HG03442 (cell line): ENCODE results near the gene SBK1.
A peak's percentile ranks its signal among the peaks of the same experiment; 100 is the strongest.
"Not testable (repeated sequence)": the region's sequence is repeated elsewhere in the genome, so short reads cannot be mapped to it uniquely, and the experiment has no call there.

Source experiments
- ATAC-seq: cut with Tn5 transposase; IDR thresholded peaks from one replicate; pipeline ENCODE4 v1.9.1; 2021; ENCODE audit warnings: mild to moderate bottlenecking, moderate library complexity; ENCODE audit not compliant: unreplicated experiment

The SBK1 gene

DNA sequence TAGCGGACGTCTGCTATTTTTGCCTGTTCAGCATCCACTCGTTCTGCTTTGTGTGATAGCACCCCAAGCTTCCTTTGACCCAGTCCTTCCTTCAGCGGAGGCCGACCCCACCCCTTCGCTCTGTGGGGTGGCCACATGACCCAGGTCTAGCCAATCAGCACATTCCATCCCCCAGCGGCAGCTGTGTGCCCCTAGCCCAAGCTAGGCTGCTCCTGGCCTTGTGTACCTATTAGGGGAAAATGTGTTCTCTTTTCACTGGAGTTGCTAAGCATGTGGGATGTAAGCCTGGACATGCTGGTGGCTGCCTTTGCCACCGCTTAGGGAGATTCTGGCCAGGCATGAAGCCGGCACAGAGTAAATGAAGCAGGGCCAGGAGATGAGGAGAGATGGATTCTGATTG lies 37.9 kb downstream of the SBK1 start:
- not testable (repeated sequence) for ATAC-seq

DNA sequence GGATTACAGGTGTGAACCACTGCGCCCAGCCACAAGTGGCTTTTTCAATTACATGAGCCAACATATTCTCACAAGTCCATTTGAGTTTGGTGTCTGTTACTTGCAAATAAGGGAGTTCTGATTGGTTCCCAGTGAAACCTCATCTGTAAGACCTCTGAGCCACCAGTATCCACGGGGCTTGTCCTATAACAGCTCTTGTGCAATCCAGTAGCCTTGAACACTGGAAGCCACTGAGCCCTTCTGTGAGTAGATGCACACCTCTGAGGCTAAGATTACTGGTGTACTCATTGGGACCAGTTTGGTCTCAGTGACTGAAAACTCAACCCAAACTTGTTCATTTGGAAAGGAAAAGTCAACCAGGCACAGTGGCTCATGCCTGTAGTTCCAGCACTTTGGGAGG lies 38.7 kb downstream of the SBK1 start:
- not testable (repeated sequence) for ATAC-seq

DNA sequence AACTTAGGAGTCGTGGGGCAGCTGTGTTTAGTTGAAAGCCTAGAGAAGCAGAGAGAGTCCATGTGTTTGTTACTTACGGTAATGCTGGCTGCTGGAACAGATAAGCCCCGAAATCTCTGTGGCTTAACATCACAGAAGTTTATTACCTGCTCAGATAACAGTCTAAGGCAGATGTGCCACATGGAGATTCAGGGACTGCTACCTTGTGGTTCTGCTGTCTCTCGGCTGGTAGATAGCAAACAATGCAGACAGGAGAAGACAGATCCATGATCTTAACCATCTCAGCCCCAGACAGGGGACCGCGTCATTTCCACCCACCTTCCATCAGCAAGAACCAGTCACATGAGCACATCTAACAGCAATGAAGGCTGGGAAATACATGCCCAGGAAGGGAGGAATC lies 40.3 kb downstream of the SBK1 start:
- ATAC-seq: not testable (repeated sequence)

DNA sequence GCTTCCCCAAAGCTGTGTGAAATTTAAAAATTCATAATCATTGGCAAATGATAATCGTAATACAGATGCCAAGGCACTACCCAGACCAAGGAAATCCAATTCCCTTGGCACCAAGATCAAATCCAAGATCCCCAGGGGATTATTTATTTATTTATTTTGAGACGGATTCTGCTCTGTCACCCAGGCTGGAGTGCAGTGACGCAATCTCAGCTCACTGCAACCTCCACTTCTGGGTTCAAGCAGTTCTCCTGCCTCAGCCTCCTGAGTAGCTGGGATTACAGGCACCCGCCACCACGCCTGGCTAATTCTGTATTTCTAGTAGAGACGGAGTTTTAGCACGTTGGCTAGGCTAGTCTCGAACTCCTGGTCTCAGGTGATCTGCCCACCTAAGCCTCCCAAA lies 43.4 kb downstream of the SBK1 start:
- not testable (repeated sequence) for ATAC-seq

DNA sequence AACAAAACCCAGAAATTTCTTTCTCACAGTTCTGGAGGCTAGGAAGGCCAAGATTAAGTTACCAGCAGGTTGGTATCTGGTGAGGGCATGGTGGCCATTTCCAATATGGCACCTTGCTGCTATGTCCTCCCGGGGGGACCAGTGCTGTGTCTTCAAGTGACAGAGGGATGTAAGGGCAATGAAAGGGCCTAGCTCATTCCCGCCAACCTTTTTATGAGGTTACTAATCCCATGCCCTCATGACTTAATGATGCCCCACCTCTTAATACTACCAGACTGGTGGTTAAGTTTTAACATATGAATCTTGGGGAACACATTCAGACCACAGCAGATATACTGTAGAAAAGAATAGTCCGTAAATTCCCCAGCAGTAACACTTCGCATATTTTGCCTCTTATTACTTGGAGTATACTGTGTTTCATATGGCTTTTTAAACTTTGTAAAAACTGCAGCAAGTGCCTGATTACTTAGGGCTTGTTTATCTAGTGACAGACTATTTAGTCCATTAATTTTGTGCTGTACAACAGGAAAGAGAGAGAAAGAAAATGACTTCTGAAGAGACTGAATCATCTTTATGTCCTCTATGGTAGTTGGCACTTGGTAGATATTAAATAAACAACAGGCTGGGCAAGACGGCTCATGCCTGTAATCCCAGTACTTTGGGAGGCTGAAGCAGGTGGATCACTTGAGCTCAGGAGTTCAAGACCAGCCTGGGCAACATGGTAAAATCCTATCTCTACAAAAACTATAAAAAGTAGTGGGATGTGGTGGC lies 44.8 kb downstream of the SBK1 start:
- not testable (repeated sequence) for ATAC-seq

DNA sequence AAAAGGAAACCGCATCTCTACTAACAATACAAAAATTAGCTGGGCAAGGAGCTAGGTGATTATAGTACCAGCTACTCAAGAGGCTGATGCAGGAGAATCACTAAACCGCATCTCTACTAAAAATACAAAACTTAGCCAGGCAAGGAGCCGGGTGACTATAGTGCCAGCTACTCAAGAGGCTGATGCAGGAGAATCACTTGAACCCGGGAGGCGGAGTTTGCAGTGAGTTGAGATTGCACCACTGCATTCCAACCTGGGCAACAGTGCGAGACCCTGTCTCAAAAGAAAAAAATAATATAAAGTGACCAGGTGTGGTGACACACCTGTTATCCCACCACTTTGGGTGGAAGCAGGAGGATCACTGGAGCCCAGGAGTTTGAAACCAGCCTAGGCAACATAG lies 45.9 kb downstream of the SBK1 start:
- not testable (repeated sequence) for ATAC-seq

DNA sequence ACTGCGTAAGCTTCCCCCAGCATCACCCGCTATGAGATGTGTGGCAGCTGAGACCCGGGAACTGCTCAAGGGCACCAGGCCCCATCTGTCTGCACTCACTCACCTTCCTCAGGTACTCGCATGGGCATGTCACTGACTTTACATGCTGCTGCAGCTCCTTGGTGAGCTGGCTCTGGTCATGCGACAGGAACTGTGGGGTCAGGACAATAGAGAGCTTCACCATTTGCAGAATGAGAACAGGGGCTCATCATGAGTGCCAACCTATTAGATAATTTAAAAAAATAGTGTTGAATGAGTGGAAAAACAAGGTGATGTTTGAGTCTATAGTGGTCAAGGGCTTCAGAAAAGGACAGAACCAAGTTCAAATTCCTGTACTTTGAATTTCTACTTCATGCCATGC lies 70.3 kb downstream of the SBK1 start:
- not testable (repeated sequence) for ATAC-seq

DNA sequence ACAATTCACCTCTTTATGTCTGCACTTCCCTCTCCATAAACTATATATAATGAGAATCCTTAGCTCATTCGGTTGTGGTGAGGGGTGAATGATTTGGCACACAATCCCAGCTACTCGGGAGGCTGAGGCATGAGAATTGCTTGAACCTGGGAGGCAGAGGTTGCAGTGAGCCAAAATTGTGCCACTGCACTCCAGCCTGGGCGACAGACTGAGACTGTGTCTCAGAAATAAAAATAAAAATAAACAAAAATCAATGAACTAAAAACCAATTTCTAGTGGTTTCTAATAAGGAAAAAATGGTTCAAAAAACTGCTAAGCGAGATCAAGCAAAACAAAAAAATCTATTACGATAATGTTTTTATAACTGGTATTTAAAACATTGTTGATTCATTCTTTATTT lies 71.1 kb downstream of the SBK1 start, which contains the start of gene NPIPB6:
Gene NPIPB6 (minus strand): TSS at position 101 of the 400 bp plus-strand sequence. CDS start 686 bp downstream, outside the sequence.
- not testable (repeated sequence) for ATAC-seq

DNA sequence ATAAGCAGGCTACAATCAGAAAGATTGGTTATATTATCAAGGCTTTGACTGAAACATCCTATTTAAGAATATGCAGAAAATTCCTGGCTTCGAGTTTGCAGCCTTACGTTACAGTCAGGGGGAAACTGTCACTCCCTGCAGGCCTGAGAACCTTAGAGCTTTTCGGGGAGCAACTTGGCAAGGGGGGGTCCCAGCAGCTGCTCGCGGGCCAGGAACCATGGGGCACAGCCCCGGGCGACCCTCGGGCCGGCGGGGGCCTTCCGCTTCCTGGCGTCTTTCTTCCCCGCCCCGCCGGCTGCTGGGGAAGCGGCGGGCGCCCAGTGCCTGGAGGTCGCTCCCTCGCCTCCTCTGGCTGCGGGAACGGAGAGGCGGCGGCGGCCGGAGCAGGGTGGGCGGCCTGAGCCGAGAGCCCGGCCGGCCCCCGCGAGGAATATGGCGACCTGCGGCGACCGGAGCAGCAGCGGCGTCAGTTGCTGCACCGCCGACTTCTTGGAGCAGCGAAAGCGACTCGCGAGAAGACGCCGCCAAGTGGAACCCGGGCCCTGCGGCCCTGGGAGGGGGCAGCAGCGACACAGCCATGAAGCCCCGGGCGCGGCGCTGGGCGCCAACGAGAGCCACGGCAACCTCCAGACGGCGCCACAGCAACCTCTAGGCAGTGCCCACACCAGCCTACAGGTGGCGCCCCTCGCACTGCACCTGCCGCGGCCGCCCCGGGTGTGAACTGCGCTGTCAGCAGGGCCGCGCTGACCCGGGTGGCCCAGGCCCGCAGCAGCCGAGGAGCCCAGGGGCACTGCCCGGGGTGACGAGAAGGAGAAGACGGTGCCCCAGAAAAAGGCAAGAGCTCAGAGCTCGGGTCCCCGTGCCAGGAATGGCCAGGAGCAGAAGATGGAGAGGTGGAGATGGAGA lies 72.2 kb downstream of the SBK1 start:
- peak; percentile 84 for ATAC-seq

DNA sequence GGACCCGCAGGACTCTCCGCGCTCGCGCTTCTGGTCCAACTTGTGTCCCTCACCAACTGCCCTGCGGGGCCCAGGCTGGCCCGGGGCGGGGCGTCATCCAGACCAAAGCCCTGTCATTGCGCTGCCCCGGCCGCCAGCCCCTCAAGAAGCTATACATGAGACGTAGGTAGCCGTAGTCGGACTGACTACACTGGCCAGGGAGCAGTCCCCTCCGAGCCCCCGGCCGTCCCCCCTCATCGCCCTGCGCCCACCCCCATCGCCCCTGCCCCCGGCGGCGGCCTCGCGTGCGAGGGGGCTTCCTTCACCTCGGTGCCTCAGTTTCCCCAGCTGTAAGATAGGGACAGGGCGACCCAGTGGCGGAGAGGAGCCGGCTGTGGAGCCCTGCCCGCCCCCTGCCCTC lies 75.6 kb downstream of the SBK1 start:
- not testable (repeated sequence) for ATAC-seq
